A673 (cell line): ENCODE data around the gene DOCK4.

Experiments used
- CTCF ChIP-seq: fragments of 300-800, 200-600 bp; sonication (generic); conservative IDR thresholded peaks from 2 replicates; pipeline ENCODE4 v1.5.1; 2017; ENCODE audit warnings: low read depth, mild to moderate bottlenecking, antibody characterized with exemption, low read length, moderate library complexity, mixed read lengths
- EZH2 ChIP-seq: fragments of 200-600 bp; sonication (generic); IDR thresholded peaks from 2 replicates; pipeline ENCODE4 v1.6.1; 2017; ENCODE audit warnings: borderline replicate concordance, low read depth, mild to moderate bottlenecking, mixed read lengths, antibody characterized with exemption, low read length; ENCODE audit not compliant: poor library complexity, severe bottlenecking

GRCh38 chr7:112174192-112174591 is 32.0 kb downstream of the DOCK4 start:
- TF ChIP-seq CTCF (no peak), EZH2 (no peak)
